Tibial artery (tissue), 4 donors: ENCODE data around the gene SUGCT.
"Not testable (repeated sequence)": the region's sequence is repeated elsewhere in the genome, so short reads cannot be mapped to it uniquely, and the experiment has no call there.

ENCODE experiments used
- DNase-seq, 2 donors: peaks; one replicate each; pipeline ENCODE4 v3.0.0-alpha.2; 2019
- H3K27ac ChIP-seq, 2 donors: fragments of 200-600 bp; sonication (generic) in 1 of 2; 1 replicate in 1 of 2; 2 replicates in 1 of 2; pipeline ENCODE4 v1.5.1; 2018 to 2019; ENCODE audit warnings: mild to moderate bottlenecking in 1 of 2
- H3K27me3 ChIP-seq, 2 donors: fragments of 200-600 bp; sonication (generic) in 1 of 2; one replicate each; pipeline versions ENCODE4 v1.5.1 to v1.6.0; 2016 to 2019
- H3K36me3 ChIP-seq, 3 donors: fragments of 200-600 bp; sonication (generic) in 2 of 3; one replicate each; pipeline ENCODE4 v1.5.1; 2016 to 2019; ENCODE audit warnings: mild to moderate bottlenecking in 2 of 3
- H3K4me1 ChIP-seq, 4 donors: fragments of 200-600 bp; sonication (generic) in 2 of 4; 1 replicate in 3 of 4; 2 replicates in 1 of 4; pipeline ENCODE4 v1.5.1; 2016 to 2019
- H3K4me3 ChIP-seq, 2 donors: fragments of 200-600 bp; sonication (generic) in 1 of 2; 1 replicate in 1 of 2; 2 replicates in 1 of 2; pipeline ENCODE4 v1.5.1; 2018 to 2019; ENCODE audit warnings: mild to moderate bottlenecking in 2 of 2
- H3K9me3 ChIP-seq, 3 donors: fragments of 200-600 bp; sonication (generic) in 1 of 3; one replicate each; pipeline ENCODE4 v1.5.1; 2016 to 2019
- CTCF ChIP-seq, 2 experiments: fragments of 200-600 bp in 1 of 2; fragments of 450-650 bp in 1 of 2; IDR thresholded peaks; one replicate each; pipeline ENCODE4 v1.5.1; 2017 to 2019; ENCODE audit warnings: antibody characterized with exemption in 2 of 2, mild to moderate bottlenecking in 1 of 2, moderate library complexity in 1 of 2
- intact Hi-C: fragments of 100-400 bp; cut with DNase I; formaldehyde crosslinking; loops from one replicate; pipeline ENCODE4 v1.15.0; 2023; ENCODE audit warnings: low total_unique reads

Gene SUGCT

GRCh38 chr7:40211276-40212003 lies 76.6 kb downstream of the SUGCT start:
- H3K27ac ChIP-seq: peak overlapping the region; percentile 34 to 50
- no peaks in the 10 kb centered on the region for H3K27me3 ChIP-seq
- no peaks in the 10 kb centered on the region for H3K9me3 ChIP-seq
- no peak overlapping the region for H3K4me3 ChIP-seq
- no peaks in the 10 kb centered on the region for H3K36me3 ChIP-seq
- DNase-seq: no peak
- intact Hi-C loops: no loop called here
- no peak for TF ChIP-seq CTCF (IDR thresholded peaks at IDR 0.05)
- H3K4me1 ChIP-seq: peaks cover 0 to 22% (median 3%) of the 10 kb centered on the region in 4 donors

- TF ChIP-seq CTCF (IDR thresholded peaks at IDR 0.05): no peak
- intact Hi-C loops: no loop called here
- DNase-seq: no peak
- Histone ChIP-seq H3K27ac (peak overlapping the region; percentile 43 to 54), H3K27me3 (no peaks in the 10 kb centered on the region), H3K36me3 (no peaks in the 10 kb centered on the region), H3K9me3 (no peaks in the 10 kb centered on the region), H3K4me1 (peaks cover 0 to 17% (median 3%) of the 10 kb centered on the region in 4 donors), H3K4me3 (no peak overlapping the region)
These were observed 78.5 kb downstream of the SUGCT start for GRCh38 chr7:40213291-40213690.

DNA sequence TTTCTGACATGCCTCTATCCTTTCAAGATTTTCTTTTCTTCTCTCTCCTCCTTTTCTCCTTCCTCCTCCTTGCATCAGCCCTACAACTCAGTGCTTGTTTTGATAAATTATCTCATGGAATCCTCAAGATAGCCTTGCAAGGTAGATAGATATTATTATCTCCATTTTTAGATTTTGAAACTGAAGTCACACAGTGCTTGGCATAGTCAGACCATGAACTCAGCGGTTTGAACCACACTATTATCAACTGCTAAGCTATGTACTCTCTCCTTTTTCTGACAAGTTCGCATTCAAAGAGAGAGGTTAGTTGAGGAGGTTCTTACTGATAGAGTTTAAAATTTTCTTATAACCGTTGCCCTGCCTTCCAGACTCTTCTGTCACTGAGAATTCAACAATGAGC lies 79.1 kb downstream of the SUGCT start:
- H3K9me3 ChIP-seq: no peaks in the 10 kb centered on the region
- no peak for DNase-seq
- H3K27me3 ChIP-seq: no peaks in the 10 kb centered on the region
- peaks cover 0 to 4% (median 0%) of the 10 kb centered on the region in 3 donors for H3K36me3 ChIP-seq
- H3K27ac ChIP-seq: peak overlapping the region; percentile 43 to 54
- TF ChIP-seq CTCF (IDR thresholded peaks at IDR 0.05): no peak
- H3K4me3 ChIP-seq: no peak overlapping the region
- intact Hi-C loops: no loop called here
- H3K4me1 ChIP-seq: peaks cover 0 to 17% (median 3%) of the 10 kb centered on the region in 4 donors

DNA sequence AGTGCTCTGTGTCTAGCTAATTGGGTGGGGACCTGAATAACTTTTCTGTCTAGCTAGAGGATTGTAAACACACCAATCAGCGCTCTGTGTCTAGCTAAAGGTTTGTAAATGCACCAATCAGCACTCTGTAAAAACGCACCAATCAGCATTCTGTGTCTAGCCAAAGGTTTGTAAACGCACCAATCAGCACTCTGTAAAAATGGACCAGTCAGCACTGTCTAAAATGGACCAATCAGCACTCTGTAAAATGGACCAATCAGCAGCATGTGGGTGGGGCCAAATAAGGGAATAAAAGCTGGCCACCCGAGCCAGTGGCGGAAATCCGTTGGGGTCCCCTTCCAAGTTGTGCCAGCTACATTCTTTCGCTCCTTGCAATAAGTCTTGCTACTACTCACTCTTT lies 83.8 kb downstream of the SUGCT start:
- intact Hi-C loops, H3K27me3 ChIP-seq, H3K36me3 ChIP-seq, H3K27ac ChIP-seq, DNase-seq, H3K9me3 ChIP-seq, H3K4me3 ChIP-seq: not testable (repeated sequence)
- peaks cover 0 to 46% (median 17%) of the 10 kb centered on the region in 4 donors for H3K4me1 ChIP-seq

DNA sequence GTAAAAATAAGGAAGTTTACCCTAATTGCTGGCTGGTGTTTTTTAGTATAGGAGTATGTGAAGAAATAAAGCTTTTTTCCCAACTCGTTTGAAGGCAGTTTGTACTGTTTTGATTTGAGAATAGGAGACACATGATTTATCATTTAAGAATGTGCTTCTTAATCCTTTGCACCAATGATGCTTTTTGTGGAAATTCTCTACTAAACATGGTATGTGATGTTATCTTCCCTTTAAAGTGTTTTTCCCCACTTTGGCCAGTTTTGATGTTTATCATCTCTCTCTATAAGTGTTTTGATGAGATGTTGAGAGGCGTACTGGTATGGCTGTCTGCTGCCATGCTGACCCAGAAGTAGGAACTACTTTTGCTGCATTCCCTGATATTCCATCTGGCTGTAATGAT lies 85.1 kb downstream of the SUGCT start:
- no peaks in the 10 kb centered on the region for H3K27me3 ChIP-seq
- H3K36me3 ChIP-seq: peaks cover 0 to 5% (median 0%) of the 10 kb centered on the region in 3 donors
- H3K4me3 ChIP-seq: no peak overlapping the region
- H3K9me3 ChIP-seq: no peaks in the 10 kb centered on the region
- no peak for DNase-seq
- peaks cover 0 to 54% (median 18%) of the 10 kb centered on the region in 4 donors for H3K4me1 ChIP-seq
- intact Hi-C loops: no loop called here
- TF ChIP-seq CTCF (IDR thresholded peaks at IDR 0.05): no peak
- H3K27ac ChIP-seq: peak overlapping the region; percentile 43 to 72

DNA sequence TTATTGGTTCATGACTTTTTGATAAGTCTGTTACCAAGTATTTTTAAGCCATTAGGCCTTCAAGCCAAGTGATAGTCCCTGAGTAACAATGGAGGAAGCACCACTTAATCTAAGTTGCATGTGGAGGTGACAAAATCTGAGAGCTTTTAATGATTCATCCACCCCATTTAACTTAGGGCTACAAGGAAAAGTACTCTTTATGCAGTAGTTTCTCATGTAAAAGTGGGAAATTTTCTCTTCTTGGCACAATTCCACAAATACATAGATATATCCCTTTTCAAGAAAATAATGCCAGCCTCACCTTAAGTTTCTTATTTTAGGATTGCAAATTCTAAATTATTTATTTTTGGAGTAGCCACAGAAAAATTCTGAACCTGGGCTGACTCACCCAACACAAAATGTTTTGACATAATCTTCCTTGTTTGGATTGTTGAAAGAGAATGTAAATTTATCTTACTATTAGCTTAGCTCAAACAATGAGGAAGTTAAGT lies 85.7 kb downstream of the SUGCT start:
- peaks cover 0 to 55% (median 18%) of the 10 kb centered on the region in 4 donors for H3K4me1 ChIP-seq
- DNase-seq: no peak
- no peaks in the 10 kb centered on the region for H3K27me3 ChIP-seq
- intact Hi-C loops: no loop called here
- H3K9me3 ChIP-seq: no peaks in the 10 kb centered on the region
- TF ChIP-seq CTCF (IDR thresholded peaks at IDR 0.05): no peak
- no peak overlapping the region for H3K4me3 ChIP-seq
- peak overlapping the region; percentile 72 to 87 for H3K27ac ChIP-seq
- peaks cover 0 to 5% (median 0%) of the 10 kb centered on the region in 3 donors for H3K36me3 ChIP-seq
